ENCODE results near the gene ACTA2. TPM values are rescaled to one million over a fixed set of nuclear protein-coding genes. Genes with fewer than 3 reads are reported as not detected.
"Not testable (repeated sequence)": the region's sequence is repeated elsewhere in the genome, so short reads cannot be mapped to it uniquely, and the experiment has no call there.

The ACTA2 gene
- total and polyA plus RNA-seq, 2 donors (not counting 1 experiment from before 2014, with no cell fraction given): 1.8 to 3.7 TPM

GRCh38 chr10:88932539-88933256, 19.9 kb downstream of the ACTA2 start:
- no peak overlapping the region for H2AFZ ChIP-seq (ENCODE audit: insufficient read depth, low read depth, low read length, poor library complexity, severe bottlenecking)
- CTCF ChIA-PET: interaction anchor here (0.7 to 12.4 kb wide), 50 partner anchors 9 to 711 kb away, joined by 3 to 749 read pairs (median 5); partner anchors contain the start of genes ANKRD22, CH25H, FAS and STAMBPL1
- H3K27me3 ChIP-seq (replicated peaks in 1 of 4; ENCODE audit: control extremely low read depth in 1 of 4, control insufficient read depth in 3 of 4, insufficient read depth in 4 of 4, low read length in 3 of 4): no peaks in the 10 kb centered on the region
- H4K20me1 ChIP-seq (ENCODE audit: control insufficient read depth, insufficient read depth, low read length, poor library complexity, severe bottlenecking): no peaks in the 10 kb centered on the region
- no peak overlapping the region for H3K27ac ChIP-seq (ENCODE audit: low read length in 2 of 2)
- H3K27me3 Mint-ChIP-seq: no peaks in the 10 kb centered on the region
- no peak overlapping the region for H3K4me3 Mint-ChIP-seq
- H3K4me2 ChIP-seq (replicated peaks; ENCODE audit: low read depth, low read length, poor library complexity, severe bottlenecking): no peak overlapping the region
- H3K4me3 ChIP-seq (ENCODE audit: control extremely low read depth in 1 of 5, extremely low read depth in 1 of 5, insufficient read depth in 1 of 5, low read depth in 2 of 5, low read length in 4 of 5): no peak overlapping the region
- DNase-seq: peak; percentile 71
- POLR2A ChIA-PET: interaction anchor here (0.9 to 1.1 kb wide), 2 partner anchors 53 to 96 kb away, joined by 3 to 6 read pairs; partner anchors contain the start of gene STAMBPL1
- H3K9ac ChIP-seq (ENCODE audit: low read length): no peak overlapping the region
- H3K79me2 ChIP-seq (ENCODE audit: control insufficient read depth, insufficient read depth, low read length): no peaks in the 10 kb centered on the region
- H3K9me3 ChIP-seq (ENCODE audit: control extremely low read depth in 1 of 3, control insufficient read depth in 2 of 3, insufficient read depth in 1 of 3, low read length in 2 of 3): no peaks in the 10 kb centered on the region
- 66% methylated on average over 6 of the region's 7 CpGs for WGBS (ENCODE audit: insufficient coverage)
- peak overlapping the region; percentile 39 for H3K27ac Mint-ChIP-seq
- intact Hi-C loops (cut with micrococcal nuclease): loop anchor here (1.0 to 10.0 kb wide), 4 partner anchors 32 to 632 kb away; no protein-coding TSS in a partner anchor
- peaks cover 13 to 20% of the 10 kb centered on the region in 2 donors for H3K4me1 ChIP-seq (ENCODE audit: control insufficient read depth in 2 of 2, insufficient read depth in 2 of 2, low read length in 2 of 2)
- H3K9me3 Mint-ChIP-seq (ENCODE audit: insufficient read depth): no peaks in the 10 kb centered on the region
- peaks cover 33% of the 10 kb centered on the region for H3K4me1 Mint-ChIP-seq
- peaks cover 0 to 5% of the 10 kb centered on the region in 2 experiments for H3K36me3 ChIP-seq (replicated peaks in 1 of 2; ENCODE audit: control extremely low read depth in 1 of 2, control insufficient read depth in 1 of 2, extremely low read depth in 1 of 2, insufficient read depth in 2 of 2, low read length in 1 of 2)
- peak; percentile 81 for TF ChIP-seq CTCF (IDR thresholded peaks at IDR 0.05)
- TF ChIP-seq EZH2 (IDR thresholded peaks at IDR 0.05; ENCODE audit: borderline replicate concordance, insufficient read depth, low read depth, low read length, poor library complexity, severe bottlenecking): no peak
- peak; percentile 78 for ATAC-seq (ENCODE audit: low read depth)

- peak overlapping the region; percentile 39 for H3K27ac Mint-ChIP-seq
- CTCF ChIA-PET: interaction anchor here (0.7 to 12.4 kb wide), 39 partner anchors 8 to 286 kb away, joined by 3 to 749 read pairs (median 7); partner anchors contain the start of genes ANKRD22, CH25H, FAS and STAMBPL1
- H3K27me3 ChIP-seq (replicated peaks in 1 of 4; ENCODE audit: control extremely low read depth in 1 of 4, control insufficient read depth in 3 of 4, insufficient read depth in 4 of 4, low read length in 3 of 4); H3K9me3 ChIP-seq (ENCODE audit: control extremely low read depth in 1 of 3, control insufficient read depth in 2 of 3, insufficient read depth in 1 of 3, low read length in 2 of 3); H3K79me2 ChIP-seq (ENCODE audit: control insufficient read depth, insufficient read depth, low read length); H3K4me3 ChIP-seq (ENCODE audit: control extremely low read depth in 1 of 5, extremely low read depth in 1 of 5, insufficient read depth in 1 of 5, low read depth in 2 of 5, low read length in 4 of 5); ATAC-seq (ENCODE audit: low read depth); H3K27me3 Mint-ChIP-seq; H3K4me3 Mint-ChIP-seq; H3K27ac ChIP-seq (ENCODE audit: low read length in 2 of 2); DNase-seq; H4K20me1 ChIP-seq (ENCODE audit: control insufficient read depth, insufficient read depth, low read length, poor library complexity, severe bottlenecking); H2AFZ ChIP-seq (ENCODE audit: insufficient read depth, low read depth, low read length, poor library complexity, severe bottlenecking); H3K9me3 Mint-ChIP-seq (ENCODE audit: insufficient read depth); H3K9ac ChIP-seq (ENCODE audit: low read length); H3K4me2 ChIP-seq (replicated peaks; ENCODE audit: low read depth, low read length, poor library complexity, severe bottlenecking): not testable (repeated sequence)
- H3K36me3 ChIP-seq (replicated peaks in 1 of 2; ENCODE audit: control extremely low read depth in 1 of 2, control insufficient read depth in 1 of 2, extremely low read depth in 1 of 2, insufficient read depth in 2 of 2, low read length in 1 of 2): peaks cover 0 to 10% of the 10 kb centered on the region in 2 experiments
- H3K4me1 ChIP-seq (ENCODE audit: control insufficient read depth in 2 of 2, insufficient read depth in 2 of 2, low read length in 2 of 2): peaks cover 13 to 20% of the 10 kb centered on the region in 2 donors
- intact Hi-C loops (cut with micrococcal nuclease): loop anchor here (1.0 to 10.0 kb wide), 4 partner anchors 31 to 633 kb away; no protein-coding TSS in a partner anchor
- peaks cover 29% of the 10 kb centered on the region for H3K4me1 Mint-ChIP-seq
- WGBS (ENCODE audit: insufficient coverage): 100% methylated on average over 1 of the region's 5 CpGs
- POLR2A ChIA-PET: interaction anchor here (0.7 to 1.2 kb wide), 4 partner anchors 26 to 95 kb away, joined by 3 to 6 read pairs (median 5); partner anchors contain the start of gene STAMBPL1
Measured at GRCh38 chr10:88932029-88932428, 20.5 kb downstream of the ACTA2 start.
